Glutamatergic neuron (in vitro differentiated cells): ENCODE results near the gene EYA4. TPM values are rescaled to one million over a fixed set of nuclear protein-coding genes. Genes with fewer than 3 reads are reported as not detected.

Source experiments
- DNase-seq: peaks from one replicate; pipeline ENCODE4 v3.0.0; 2022
- H3K27ac Mint-ChIP-seq: one replicate; pipeline ENCODE4 v1.8.0; 2020; ENCODE audit warnings: mild to moderate bottlenecking, mixed read lengths, inconsistent platforms; ENCODE audit not compliant: unreplicated experiment
- H3K27me3 Mint-ChIP-seq: one replicate; pipeline ENCODE4 v1.8.0; 2020; ENCODE audit warnings: mild to moderate bottlenecking, moderate library complexity, mixed read lengths, inconsistent platforms; ENCODE audit not compliant: unreplicated experiment
- H3K36me3 Mint-ChIP-seq: one replicate; pipeline ENCODE4 v1.8.0; 2020; ENCODE audit warnings: mild to moderate bottlenecking, mixed read lengths, inconsistent platforms; ENCODE audit not compliant: unreplicated experiment
- H3K4me1 Mint-ChIP-seq: one replicate; pipeline ENCODE4 v1.8.0; 2020; ENCODE audit warnings: mild to moderate bottlenecking, low read depth, mixed read lengths, inconsistent platforms; ENCODE audit not compliant: unreplicated experiment
- H3K4me3 Mint-ChIP-seq: one replicate; pipeline ENCODE4 v1.8.0; 2020; ENCODE audit warnings: mild to moderate bottlenecking, mixed read lengths, inconsistent platforms; ENCODE audit not compliant: unreplicated experiment
- H3K9me3 Mint-ChIP-seq: one replicate; pipeline ENCODE4 v1.8.0; 2020; ENCODE audit warnings: mild to moderate bottlenecking, moderate library complexity, mixed read lengths, inconsistent platforms; ENCODE audit not compliant: unreplicated experiment
- total RNA-seq: library from RNA; stranded (reverse); fragmentation: NEBNext Ultra II Directional; extraction: Animal tissue kit (Norgen Biotek cat#: 25700); gene quantifications from one replicate; pipeline ENCODE4 v1.2.1, GENCODE V29; 2021; ENCODE audit not compliant: unreplicated experiment
- TF ChIP-seq, protein P1 (sequence below): fragments of 200-600 bp; sonication (generic); IDR thresholded peaks from one replicate; pipeline ENCODE4 v1.5.0; 2021; ENCODE audit not compliant: partially characterized antibody, unreplicated experiment

Gene EYA4
- total RNA-seq, 1 donor from 2014 or later = not detected

GRCh38 chr6:133337308-133337707 is 96.2 kb downstream of the EYA4 start:
- Mint-ChIP-seq H3K27ac (no peak overlapping the region), H3K9me3 (no peaks in the 10 kb centered on the region), H3K4me3 (no peak overlapping the region), H3K36me3 (no peaks in the 10 kb centered on the region), H3K27me3 (no peaks in the 10 kb centered on the region), H3K4me1 (no peaks in the 10 kb centered on the region)
- TF ChIP-seq, protein P1, sequence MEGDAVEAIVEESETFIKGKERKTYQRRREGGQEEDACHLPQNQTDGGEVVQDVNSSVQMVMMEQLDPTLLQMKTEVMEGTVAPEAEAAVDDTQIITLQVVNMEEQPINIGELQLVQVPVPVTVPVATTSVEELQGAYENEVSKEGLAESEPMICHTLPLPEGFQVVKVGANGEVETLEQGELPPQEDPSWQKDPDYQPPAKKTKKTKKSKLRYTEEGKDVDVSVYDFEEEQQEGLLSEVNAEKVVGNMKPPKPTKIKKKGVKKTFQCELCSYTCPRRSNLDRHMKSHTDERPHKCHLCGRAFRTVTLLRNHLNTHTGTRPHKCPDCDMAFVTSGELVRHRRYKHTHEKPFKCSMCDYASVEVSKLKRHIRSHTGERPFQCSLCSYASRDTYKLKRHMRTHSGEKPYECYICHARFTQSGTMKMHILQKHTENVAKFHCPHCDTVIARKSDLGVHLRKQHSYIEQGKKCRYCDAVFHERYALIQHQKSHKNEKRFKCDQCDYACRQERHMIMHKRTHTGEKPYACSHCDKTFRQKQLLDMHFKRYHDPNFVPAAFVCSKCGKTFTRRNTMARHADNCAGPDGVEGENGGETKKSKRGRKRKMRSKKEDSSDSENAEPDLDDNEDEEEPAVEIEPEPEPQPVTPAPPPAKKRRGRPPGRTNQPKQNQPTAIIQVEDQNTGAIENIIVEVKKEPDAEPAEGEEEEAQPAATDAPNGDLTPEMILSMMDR = no peak
- DNase-seq = no peak

DNA sequence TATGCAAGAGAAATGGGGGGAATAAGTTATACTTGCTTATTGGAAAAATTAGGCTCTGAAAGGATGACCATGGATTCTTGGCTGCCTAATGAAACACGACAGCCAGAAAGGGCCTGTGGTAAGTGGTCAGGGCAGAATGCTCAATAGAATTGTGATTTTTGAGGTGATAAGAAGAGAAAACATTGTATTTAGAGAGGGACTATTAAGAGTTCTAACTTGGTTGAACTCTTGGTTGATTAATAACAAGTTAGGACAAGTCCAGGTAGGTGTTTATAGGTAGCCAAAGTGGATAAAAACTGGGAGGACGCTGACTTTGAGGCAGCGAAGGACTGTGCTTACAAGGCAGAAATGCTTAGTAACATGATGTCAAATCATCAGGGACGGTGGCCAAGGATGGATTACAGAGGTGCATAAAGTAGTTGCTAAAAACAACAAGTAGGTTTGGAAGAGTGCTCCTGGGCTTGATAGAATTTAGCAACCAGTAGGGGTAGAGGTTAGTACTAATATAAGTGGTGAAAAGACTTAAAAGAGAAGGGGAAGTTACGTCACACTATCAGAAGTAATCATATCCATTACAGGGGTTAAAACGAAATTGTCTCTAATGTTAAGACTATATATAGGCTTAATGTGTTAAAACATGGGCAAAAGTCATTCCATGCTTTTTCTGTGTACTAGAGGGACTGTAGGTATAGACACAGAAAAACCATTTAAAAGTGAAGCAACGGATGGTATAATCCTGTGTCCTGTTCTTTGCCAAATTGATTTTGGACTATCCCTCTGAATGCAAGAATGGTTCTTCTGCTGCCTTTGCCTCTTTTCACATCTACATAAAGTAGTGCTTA is 98.6 kb downstream of the EYA4 start:
- H3K27me3 Mint-ChIP-seq = no peaks in the 10 kb centered on the region
- TF ChIP-seq, protein P1 = no peak
- H3K4me3 Mint-ChIP-seq = no peak overlapping the region
- DNase-seq = no peak
- H3K36me3 Mint-ChIP-seq = no peaks in the 10 kb centered on the region
- no peaks in the 10 kb centered on the region for H3K9me3 Mint-ChIP-seq
- H3K27ac Mint-ChIP-seq = no peak overlapping the region
- no peaks in the 10 kb centered on the region for H3K4me1 Mint-ChIP-seq

GRCh38 chr6:133340557-133340956 is 99.4 kb downstream of the EYA4 start:
- Mint-ChIP-seq H3K4me1 (no peaks in the 10 kb centered on the region), H3K4me3 (no peak overlapping the region), H3K9me3 (no peaks in the 10 kb centered on the region), H3K27ac (no peak overlapping the region), H3K36me3 (no peaks in the 10 kb centered on the region), H3K27me3 (no peaks in the 10 kb centered on the region)
- TF ChIP-seq, protein P1 = no peak
- DNase-seq = no peak

GRCh38 chr6:133341607-133342158 is 100.5 kb downstream of the EYA4 start:
- Mint-ChIP-seq H3K9me3 (no peaks in the 10 kb centered on the region), H3K4me3 (no peak overlapping the region), H3K27me3 (no peaks in the 10 kb centered on the region), H3K36me3 (no peaks in the 10 kb centered on the region), H3K4me1 (no peaks in the 10 kb centered on the region), H3K27ac (no peak overlapping the region)
- no peak for DNase-seq
- TF ChIP-seq, protein P1 = no peak

GRCh38 chr6:133343220-133343619 is 102.1 kb downstream of the EYA4 start:
- DNase-seq = no peak
- Mint-ChIP-seq H3K9me3 (no peaks in the 10 kb centered on the region), H3K27me3 (no peaks in the 10 kb centered on the region), H3K36me3 (no peaks in the 10 kb centered on the region), H3K4me1 (no peaks in the 10 kb centered on the region), H3K4me3 (no peak overlapping the region), H3K27ac (no peak overlapping the region)
- TF ChIP-seq, protein P1 = no peak
